ENCODE data around the gene TAOK3. TPM values are rescaled to one million over a fixed set of nuclear protein-coding genes. Genes with fewer than 3 reads are reported as not detected.

Gene TAOK3
- total and polyA plus RNA-seq, 2 of the 8 experiments (the other 6 are each of a cell fraction or from before 2014, with no cell fraction given), result 5.2 to 9.3 TPM

GRCh38 chr12:118126119-118126757 is 246.5 kb downstream of the TAOK3 start:
- Histone ChIP-seq H4K91ac (replicated peaks; ENCODE audit: insufficient read length, low read length) (no peak overlapping the region), H3K36me3 (ENCODE audit: control insufficient read depth in 2 of 4, insufficient read depth in 4 of 4, low read length in 3 of 4) (no peaks in the 10 kb centered on the region), H2BK20ac (ENCODE audit: low read length) (peak overlapping the region; percentile 93; the same call in 1 of the 2 replicates), H2BK120ac (replicated peaks; ENCODE audit: low read depth, low read length) (no peak overlapping the region), H3K56ac (replicated peaks; ENCODE audit: insufficient read length, low read depth, low read length) (no peak overlapping the region), H3K79me1 (ENCODE audit: low read depth, low read length) (no peaks in the 10 kb centered on the region), H3K9me3 (ENCODE audit: insufficient read depth in 2 of 2, low read depth in 1 of 2, low read length in 1 of 2) (no peaks in the 10 kb centered on the region), H4K5ac (ENCODE audit: insufficient read length, low read depth, low read length) (peak overlapping the region; percentile 21), H2BK5ac (ENCODE audit: low read depth, low read length) (peak overlapping the region; percentile 44; the same call in 1 of the 2 replicates), H3K27ac (ENCODE audit: low read depth, low read length) (no peak overlapping the region), H3K4me3 (ENCODE audit: extremely low read depth in 1 of 4, insufficient read depth in 2 of 4, low read depth in 3 of 4, low read length in 4 of 4) (no peak overlapping the region), H2BK15ac (ENCODE audit: low read length) (no peak overlapping the region), H3K14ac (ENCODE audit: insufficient read length) (no peak overlapping the region), H2AK5ac (ENCODE audit: low read depth, low read length) (peak overlapping the region; percentile 95; the same call in 1 of the 2 replicates), H2BK12ac (ENCODE audit: low read depth, low read length) (no peak overlapping the region), H3K4ac (replicated peaks; ENCODE audit: insufficient read length, low read depth, low read length) (no peak overlapping the region), H3K4me1 (replicated peaks in 1 of 4; ENCODE audit: control insufficient read depth in 3 of 4, insufficient read depth in 4 of 4, low read length in 3 of 4) (peaks cover 0 to 9% (median 3%) of the 10 kb centered on the region in 4 experiments; a peak in 5 of 7 replicates), H3K9ac (replicated peaks in 1 of 4; ENCODE audit: extremely low read depth in 1 of 4, low read depth in 3 of 4, low read length in 3 of 4) (no peak overlapping the region), H2AFZ (ENCODE audit: low read length) (no peak overlapping the region), H3K27me3 (replicated peaks in 1 of 4; ENCODE audit: control insufficient read depth in 3 of 4, extremely low read depth in 1 of 4, insufficient read depth in 3 of 4, low read length in 3 of 4) (no peaks in the 10 kb centered on the region), H3K18ac (ENCODE audit: extremely low read depth, low read length) (peak overlapping the region; percentile 19), H3K23me2 (ENCODE audit: low read depth, low read length) (no peaks in the 10 kb centered on the region), H3K23ac (ENCODE audit: insufficient read length) (no peak overlapping the region), H4K20me1 (replicated peaks in 1 of 2; ENCODE audit: control insufficient read depth in 1 of 2, insufficient read depth in 2 of 2, low read length in 2 of 2) (no peaks in the 10 kb centered on the region), H4K8ac (ENCODE audit: extremely low read depth, insufficient read depth, low read length) (peak overlapping the region; percentile 80; the same call in 1 of the 2 replicates), H3K4me2 (ENCODE audit: insufficient read depth in 1 of 2, low read depth in 2 of 2, low read length in 2 of 2) (no peak overlapping the region), H3K79me2 (ENCODE audit: control insufficient read depth in 1 of 2, insufficient read depth in 2 of 2, low read length in 2 of 2) (no peaks in the 10 kb centered on the region)
- ChIA-PET CTCF (ENCODE audit: partially characterized antibody) (interaction anchor here (0.6 to 8.2 kb wide), 3 partner anchors 19 to 250 kb away, joined by 3 to 39 read pairs (median 4); partner anchors contain the start of gene SUDS3), POLR2A (ENCODE audit: partially characterized antibody) (interaction anchor here (11.5 kb wide), 1 partner anchor 13 kb away, joined by 130 read pairs; the partner anchor contains the start of gene PEBP1)
- WGBS, 2 experiments (ENCODE audit: extremely low coverage in 1 of 2, insufficient coverage in 1 of 2, insufficient read length in 1 of 2, insufficient replicate concordance in 2 of 2, low coverage in 1 of 2, low lambda C conversion rate in 2 of 2, missing lambda C conversion rate in 1 of 2), result 96% methylated on average over 13 of the region's 13 CpGs; no CpG with 5 or more reads in 1 of the 2 experiments
- FAIRE-seq (no peak), DNase-seq (ENCODE audit: low read depth in 1 of 2, low spot score in 2 of 2) (no peak)
- TF ChIP-seq ZNF274 (IDR thresholded peaks at IDR 0.05; ENCODE audit: borderline replicate concordance, extremely low read depth, low read length) (no peak), POLR2AphosphoS5 (IDR thresholded peaks at IDR 0.05; ENCODE audit: low read depth, low read length) (no peak), CREB1 (IDR thresholded peaks at IDR 0.05) (no peak), SIN3A (conservative IDR thresholded peaks at IDR 0.05 in 1 of 2, IDR thresholded peaks at IDR 0.05 in 1 of 2; ENCODE audit: low read depth in 1 of 2, low read length in 2 of 2) (no peak), RAD21 (IDR thresholded peaks at IDR 0.05 in 1 of 2, conservative IDR thresholded peaks at IDR 0.05 in 1 of 2; ENCODE audit: low read depth in 2 of 2, low read length in 2 of 2) (no peak), SAP30 (IDR thresholded peaks at IDR 0.05; ENCODE audit: insufficient read depth, insufficient replicate concordance, low read length) (no peak), CBX8 (IDR thresholded peaks at IDR 0.05; ENCODE audit: borderline replicate concordance, low read depth, low read length) (no peak), USF2 (IDR thresholded peaks at IDR 0.05; ENCODE audit: low read length) (no peak)
